Breast epithelium (tissue), 3 donors: ENCODE data around the gene RAPGEF1.

Experiments used
- CTCF ChIP-seq, 3 donors: fragments of 450-650 bp; IDR thresholded peaks; one replicate each; pipeline ENCODE4 v1.5.1; 2016 to 2017; ENCODE audit warnings: antibody characterized with exemption in 3 of 3, mild to moderate bottlenecking in 3 of 3, moderate library complexity in 3 of 3
- POLR2A ChIP-seq: fragments of 450-650 bp; IDR thresholded peaks from one replicate; pipeline ENCODE4 v1.6.1; 2016; ENCODE audit warnings: antibody characterized with exemption, mild to moderate bottlenecking, moderate library complexity
- POLR2AphosphoS5 ChIP-seq, 3 donors: sonication (generic); formaldehyde crosslinking; IDR thresholded peaks; one replicate each; pipeline ENCODE4 v1.6.1; 2017; ENCODE audit warnings: antibody characterized with exemption in 3 of 3

- TF ChIP-seq POLR2A: no peak
- TF ChIP-seq CTCF (IDR thresholded peaks at IDR 0.05): no peak
- TF ChIP-seq POLR2AphosphoS5 (IDR thresholded peaks at IDR 0.05): no peak
Measured at GRCh38 chr9:131617611-131618010, 122.3 kb downstream of the RAPGEF1 start.
